GM12875 (cell line): ENCODE measurements around the gene SHMT2.

ENCODE experiments used
- H3K4me3 ChIP-seq: one replicate; pipeline ENCODE4 v1.5.1; 2011; ENCODE audit warnings: low read depth, low read length, control low read depth
- TF ChIP-seq, protein P1 (sequence below): IDR thresholded peaks from 2 replicates; pipeline ENCODE4 v1.5.1; 2011; ENCODE audit warnings: low read depth, mild to moderate bottlenecking, control low read depth, inconsistent platforms, low read length, moderate library complexity, borderline replicate concordance; ENCODE audit not compliant: insufficient read depth

SHMT2 gene

GRCh38 chr12:57192920-57193319, 36.6 kb upstream of the SHMT2 start:
- TF ChIP-seq, protein P1, sequence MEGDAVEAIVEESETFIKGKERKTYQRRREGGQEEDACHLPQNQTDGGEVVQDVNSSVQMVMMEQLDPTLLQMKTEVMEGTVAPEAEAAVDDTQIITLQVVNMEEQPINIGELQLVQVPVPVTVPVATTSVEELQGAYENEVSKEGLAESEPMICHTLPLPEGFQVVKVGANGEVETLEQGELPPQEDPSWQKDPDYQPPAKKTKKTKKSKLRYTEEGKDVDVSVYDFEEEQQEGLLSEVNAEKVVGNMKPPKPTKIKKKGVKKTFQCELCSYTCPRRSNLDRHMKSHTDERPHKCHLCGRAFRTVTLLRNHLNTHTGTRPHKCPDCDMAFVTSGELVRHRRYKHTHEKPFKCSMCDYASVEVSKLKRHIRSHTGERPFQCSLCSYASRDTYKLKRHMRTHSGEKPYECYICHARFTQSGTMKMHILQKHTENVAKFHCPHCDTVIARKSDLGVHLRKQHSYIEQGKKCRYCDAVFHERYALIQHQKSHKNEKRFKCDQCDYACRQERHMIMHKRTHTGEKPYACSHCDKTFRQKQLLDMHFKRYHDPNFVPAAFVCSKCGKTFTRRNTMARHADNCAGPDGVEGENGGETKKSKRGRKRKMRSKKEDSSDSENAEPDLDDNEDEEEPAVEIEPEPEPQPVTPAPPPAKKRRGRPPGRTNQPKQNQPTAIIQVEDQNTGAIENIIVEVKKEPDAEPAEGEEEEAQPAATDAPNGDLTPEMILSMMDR = no peak
- H3K4me3 ChIP-seq = no peak overlapping the region

- TF ChIP-seq, protein P1 = no peak
- H3K4me3 ChIP-seq = no peak overlapping the region
Observed at GRCh38 chr12:57193706-57194245, 35.7 kb upstream of the SHMT2 start.

GRCh38 chr12:57194253-57194652, 35.3 kb upstream of the SHMT2 start:
- TF ChIP-seq, protein P1 = no peak
- no peak overlapping the region for H3K4me3 ChIP-seq

DNA sequence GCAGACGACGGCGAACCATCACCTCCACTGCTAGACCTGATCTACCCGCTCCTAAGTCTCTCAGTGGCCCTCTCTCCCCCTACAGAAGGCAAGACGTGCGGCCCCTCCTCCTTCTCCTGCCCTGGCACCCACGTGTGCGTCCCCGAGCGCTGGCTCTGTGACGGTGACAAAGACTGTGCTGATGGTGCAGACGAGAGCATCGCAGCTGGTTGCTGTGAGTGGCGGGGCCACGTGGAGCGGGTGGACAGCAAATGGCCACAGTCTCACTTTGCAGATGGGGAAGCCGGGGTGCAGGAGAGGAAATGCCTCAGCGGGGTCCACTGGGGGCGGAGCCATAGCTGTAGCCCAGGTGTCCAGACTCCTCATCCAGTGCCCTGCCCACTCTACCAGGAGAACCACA, 34.3 kb upstream of the SHMT2 start:
- TF ChIP-seq, protein P1 = no peak
- H3K4me3 ChIP-seq = no peak overlapping the region

- TF ChIP-seq, protein P1 = no peak
- H3K4me3 ChIP-seq = no peak overlapping the region
Observed at GRCh38 chr12:57195611-57196371, 33.7 kb upstream of the SHMT2 start.

DNA sequence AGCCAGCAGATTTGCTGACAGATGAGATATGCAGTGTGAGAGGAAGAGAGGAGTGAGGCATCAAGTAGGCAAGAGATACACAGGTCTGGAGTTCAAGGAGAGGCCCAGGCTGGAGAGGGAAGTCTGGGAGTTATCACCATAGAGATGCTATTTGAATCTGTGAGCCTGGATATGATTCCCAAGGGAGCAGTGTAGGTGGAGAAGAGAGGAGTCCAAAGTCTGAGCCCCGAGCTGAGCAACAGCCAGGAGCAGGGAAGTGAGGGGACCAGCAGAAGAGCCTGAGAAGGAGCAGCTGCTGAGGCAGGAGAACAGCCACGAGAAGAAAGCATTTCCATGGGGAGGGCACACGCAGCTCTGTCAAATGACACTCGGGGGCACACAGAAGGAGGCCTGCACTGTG, 33.1 kb upstream of the SHMT2 start:
- H3K4me3 ChIP-seq = no peak overlapping the region
- TF ChIP-seq, protein P1 = no peak

GRCh38 chr12:57196956-57197355, 32.6 kb upstream of the SHMT2 start:
- H3K4me3 ChIP-seq = no peak overlapping the region
- TF ChIP-seq, protein P1 = no peak
